Astrocyte of the spinal cord (primary cell): ENCODE data around the gene ZBTB49.

ENCODE experiments used
- DNase-seq: peaks from one replicate; pipeline ENCODE4 v3.0.0; 2011; ENCODE audit warnings: low read depth, low spot score
- H3K4me3 ChIP-seq: 2 replicates; pipeline ENCODE4 v1.5.1; 2011; ENCODE audit warnings: low read depth, mild to moderate bottlenecking, low read length, moderate library complexity
- in situ Hi-C: cut with HindIII; loops from 2 replicates; pipeline ENCODE4 v1.10.0; 2017; ENCODE audit warnings: low sequenced_read_pairs
- TF ChIP-seq, protein P1 (sequence below): IDR thresholded peaks from 2 replicates; pipeline ENCODE4 v1.5.1; 2012; ENCODE audit warnings: low read depth, mild to moderate bottlenecking, low read length, inconsistent platforms

Gene ZBTB49

DNA sequence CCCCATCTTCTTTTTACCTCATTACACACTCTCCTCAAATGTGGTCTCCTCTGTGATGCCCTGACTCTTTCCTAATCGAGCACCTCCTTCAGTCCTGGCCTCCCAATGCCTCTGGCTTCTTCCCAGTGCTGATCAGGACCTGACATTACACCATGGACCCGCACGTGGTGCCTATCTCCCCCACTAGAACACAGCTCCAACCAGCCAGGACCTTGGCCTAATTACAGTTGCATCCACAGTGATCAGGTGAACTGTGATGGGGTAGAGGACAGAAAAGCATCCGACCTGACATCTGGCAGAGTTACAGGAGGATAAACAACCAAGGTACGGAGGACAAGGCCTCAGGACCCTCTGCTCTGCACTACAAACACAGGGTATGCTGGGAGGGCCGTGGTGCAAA, 12.5 kb upstream of the ZBTB49 start:
- in situ Hi-C loops: no loop called here
- no peak for DNase-seq
- TF ChIP-seq, protein P1, sequence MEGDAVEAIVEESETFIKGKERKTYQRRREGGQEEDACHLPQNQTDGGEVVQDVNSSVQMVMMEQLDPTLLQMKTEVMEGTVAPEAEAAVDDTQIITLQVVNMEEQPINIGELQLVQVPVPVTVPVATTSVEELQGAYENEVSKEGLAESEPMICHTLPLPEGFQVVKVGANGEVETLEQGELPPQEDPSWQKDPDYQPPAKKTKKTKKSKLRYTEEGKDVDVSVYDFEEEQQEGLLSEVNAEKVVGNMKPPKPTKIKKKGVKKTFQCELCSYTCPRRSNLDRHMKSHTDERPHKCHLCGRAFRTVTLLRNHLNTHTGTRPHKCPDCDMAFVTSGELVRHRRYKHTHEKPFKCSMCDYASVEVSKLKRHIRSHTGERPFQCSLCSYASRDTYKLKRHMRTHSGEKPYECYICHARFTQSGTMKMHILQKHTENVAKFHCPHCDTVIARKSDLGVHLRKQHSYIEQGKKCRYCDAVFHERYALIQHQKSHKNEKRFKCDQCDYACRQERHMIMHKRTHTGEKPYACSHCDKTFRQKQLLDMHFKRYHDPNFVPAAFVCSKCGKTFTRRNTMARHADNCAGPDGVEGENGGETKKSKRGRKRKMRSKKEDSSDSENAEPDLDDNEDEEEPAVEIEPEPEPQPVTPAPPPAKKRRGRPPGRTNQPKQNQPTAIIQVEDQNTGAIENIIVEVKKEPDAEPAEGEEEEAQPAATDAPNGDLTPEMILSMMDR: no peak
- H3K4me3 ChIP-seq: no peak overlapping the region

DNA sequence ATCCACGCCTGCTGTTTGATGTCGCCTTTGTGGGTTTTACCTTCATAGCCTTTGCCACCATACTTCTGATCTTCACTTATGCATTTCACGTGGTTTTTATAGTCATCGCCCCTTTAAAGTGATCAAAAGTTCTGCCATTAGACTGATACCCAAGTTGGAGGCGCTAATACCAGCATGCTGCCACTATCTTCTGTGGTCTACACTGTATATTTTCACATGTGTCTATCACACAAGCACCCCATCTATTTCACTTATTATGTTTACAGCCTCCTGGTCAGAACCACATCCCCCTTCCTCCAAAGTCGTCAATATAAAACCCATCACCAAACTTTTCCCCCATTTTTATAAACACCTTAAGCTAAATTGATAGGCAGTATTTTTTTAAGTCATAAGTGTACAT, 8.3 kb upstream of the ZBTB49 start:
- no peak for DNase-seq
- in situ Hi-C loops: no loop called here
- TF ChIP-seq, protein P1: no peak
- no peak overlapping the region for H3K4me3 ChIP-seq

DNA sequence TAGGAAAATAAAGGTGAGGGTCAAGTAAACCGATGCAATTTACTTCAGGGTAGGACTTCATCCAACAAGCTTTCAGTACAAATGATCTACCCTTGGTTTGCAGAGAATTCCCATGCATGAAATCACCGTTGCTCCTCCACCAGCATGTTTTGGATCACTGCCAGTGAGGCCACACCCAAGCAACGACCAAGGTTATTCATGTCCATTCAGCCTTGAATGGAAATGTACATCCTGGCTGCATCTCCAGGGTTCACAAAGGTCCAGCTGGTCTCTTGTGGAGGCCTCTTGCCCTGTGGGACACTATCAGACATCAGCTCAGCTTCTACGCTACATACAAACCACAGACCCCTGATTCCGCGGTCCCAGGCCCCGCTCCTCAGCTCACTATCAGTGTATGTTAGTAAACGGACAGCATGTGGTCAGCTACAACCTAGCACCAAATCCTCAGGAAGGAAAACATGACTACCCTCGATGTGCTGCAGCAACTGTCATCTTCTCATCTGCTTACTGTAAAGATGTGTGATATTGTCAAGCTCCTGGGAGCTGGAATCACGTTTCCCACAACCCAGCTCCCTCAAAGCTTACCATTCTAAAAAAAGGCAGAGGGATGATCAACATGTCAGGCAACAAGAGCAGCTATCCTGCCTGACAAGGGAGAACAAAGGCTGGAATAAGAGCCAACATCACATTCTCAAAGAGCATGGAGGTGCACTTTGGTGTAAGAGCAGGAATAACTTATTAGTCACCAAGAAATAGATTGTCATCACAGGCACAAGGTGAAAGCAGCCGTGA, 5.0 kb upstream of the ZBTB49 start:
- in situ Hi-C loops: no loop called here
- H3K4me3 ChIP-seq: no peak overlapping the region
- TF ChIP-seq, protein P1: no peak
- DNase-seq: peak; percentile 26

DNA sequence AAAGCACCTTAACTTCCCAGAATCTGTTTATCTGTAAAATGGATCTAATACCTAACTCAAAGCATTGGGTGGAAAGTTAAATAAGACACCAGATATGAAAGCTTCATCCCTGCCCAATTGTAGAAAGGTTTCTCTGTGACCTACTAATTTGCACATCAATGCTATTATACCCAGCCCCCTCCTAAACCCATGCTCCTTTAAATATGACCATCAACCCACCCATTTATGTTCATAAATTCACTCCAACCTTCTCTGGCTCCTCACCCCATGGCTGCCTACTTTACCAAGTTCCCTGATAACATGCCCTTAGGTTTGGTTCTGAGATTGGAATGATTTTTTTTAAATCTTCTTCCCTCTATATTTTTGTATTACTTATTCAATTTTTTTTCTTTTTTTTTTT, 2.0 kb upstream of the ZBTB49 start:
- H3K4me3 ChIP-seq: no peak overlapping the region
- in situ Hi-C loops: no loop called here
- TF ChIP-seq, protein P1: no peak
- DNase-seq: no peak

DNA sequence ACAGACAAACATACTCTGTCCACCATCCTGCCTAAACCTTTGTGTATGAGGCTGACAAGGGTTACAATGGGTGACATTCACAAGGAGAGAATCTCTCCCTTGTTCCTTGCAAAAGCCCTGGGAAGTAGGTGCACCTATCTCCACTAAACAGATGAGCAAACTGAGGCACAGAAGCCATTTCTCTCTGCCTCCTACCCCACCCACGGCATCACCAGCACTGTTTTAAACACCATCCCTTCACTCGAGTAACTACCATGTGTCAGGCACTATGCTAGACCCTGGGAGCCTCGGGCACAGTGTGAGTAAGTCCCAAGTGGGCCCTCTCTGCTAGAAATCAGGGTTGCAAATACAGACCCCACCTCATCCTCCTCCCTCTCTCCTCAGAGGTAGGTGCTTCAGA, 996 bp upstream of the ZBTB49 start:
- H3K4me3 ChIP-seq: peak overlapping the region; percentile 95
- TF ChIP-seq, protein P1: no peak
- no peak for DNase-seq
- in situ Hi-C loops: no loop called here

DNA sequence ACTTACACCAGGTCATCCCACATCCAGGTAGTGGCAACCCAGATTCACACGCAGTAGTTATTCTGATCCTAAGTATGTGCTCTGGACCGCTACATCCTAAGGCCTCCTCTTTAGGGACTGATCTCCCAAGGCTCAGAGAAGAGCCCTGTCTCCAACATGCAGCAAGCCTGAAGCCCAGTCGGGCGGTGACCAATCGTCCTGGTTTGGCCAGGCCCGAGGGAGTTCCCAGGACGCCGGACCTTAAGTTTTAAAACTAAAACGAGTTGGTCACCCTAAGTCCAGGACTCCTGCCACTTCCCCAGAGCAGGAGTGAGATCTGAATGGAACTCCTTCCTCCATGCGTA, 482 bp upstream of the ZBTB49 start:
- DNase-seq: no peak
- H3K4me3 ChIP-seq: peak overlapping the region; percentile 95
- in situ Hi-C loops: no loop called here
- TF ChIP-seq, protein P1: no peak

DNA sequence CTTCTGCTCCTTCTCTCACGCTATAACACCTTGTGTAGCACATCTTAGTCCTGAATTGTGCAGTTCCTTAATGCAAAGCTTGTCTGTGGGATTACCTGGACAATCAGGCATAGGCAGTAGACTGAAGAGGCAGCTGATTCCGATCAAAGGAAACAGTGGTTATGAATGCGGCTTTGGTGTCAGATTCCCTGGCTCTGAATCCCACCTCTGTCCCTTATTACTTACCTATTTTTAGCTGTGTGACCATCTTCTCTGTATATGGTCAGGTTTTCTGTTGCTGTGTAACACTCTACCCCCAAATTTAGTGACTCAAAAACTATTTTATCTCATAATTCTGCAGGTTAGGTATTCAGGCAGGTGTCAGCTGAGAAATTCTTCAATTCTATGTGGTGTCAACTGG, 3.2 kb downstream of the ZBTB49 start:
- in situ Hi-C loops: no loop called here
- DNase-seq: no peak
- H3K4me3 ChIP-seq: no peak overlapping the region

More for the DNA sequence above, 3.2 kb downstream of the ZBTB49 start:
- TF ChIP-seq, protein P1: no peak
